Measurements from ENCODE around the gene NID1.
A peak's percentile ranks its signal among the peaks of the same experiment; 100 is the strongest.

The NID1 gene

GRCh38 chr1:236064674-236065508 is at the start of gene NID1:
Gene NID1, minus strand, starts transcription at chr1:236065090. Its CDS starts 11 bp downstream, at chr1:236065079.
- DNase-seq (ENCODE audit: extremely low spot score): peak; percentile 56
- TF ChIP-seq, protein P1, sequence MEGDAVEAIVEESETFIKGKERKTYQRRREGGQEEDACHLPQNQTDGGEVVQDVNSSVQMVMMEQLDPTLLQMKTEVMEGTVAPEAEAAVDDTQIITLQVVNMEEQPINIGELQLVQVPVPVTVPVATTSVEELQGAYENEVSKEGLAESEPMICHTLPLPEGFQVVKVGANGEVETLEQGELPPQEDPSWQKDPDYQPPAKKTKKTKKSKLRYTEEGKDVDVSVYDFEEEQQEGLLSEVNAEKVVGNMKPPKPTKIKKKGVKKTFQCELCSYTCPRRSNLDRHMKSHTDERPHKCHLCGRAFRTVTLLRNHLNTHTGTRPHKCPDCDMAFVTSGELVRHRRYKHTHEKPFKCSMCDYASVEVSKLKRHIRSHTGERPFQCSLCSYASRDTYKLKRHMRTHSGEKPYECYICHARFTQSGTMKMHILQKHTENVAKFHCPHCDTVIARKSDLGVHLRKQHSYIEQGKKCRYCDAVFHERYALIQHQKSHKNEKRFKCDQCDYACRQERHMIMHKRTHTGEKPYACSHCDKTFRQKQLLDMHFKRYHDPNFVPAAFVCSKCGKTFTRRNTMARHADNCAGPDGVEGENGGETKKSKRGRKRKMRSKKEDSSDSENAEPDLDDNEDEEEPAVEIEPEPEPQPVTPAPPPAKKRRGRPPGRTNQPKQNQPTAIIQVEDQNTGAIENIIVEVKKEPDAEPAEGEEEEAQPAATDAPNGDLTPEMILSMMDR (IDR thresholded peaks at IDR 0.05; ENCODE audit: control extremely low read depth, extremely low read depth, low read depth, missing control alignments): peak; percentile 36
- CTCF ChIA-PET: interaction anchor here (0.7 to 2.2 kb wide), 5 partner anchors 11 to 66 kb away, joined by 3 to 11 read pairs (median 3); no protein-coding TSS in a partner anchor
- POLR2A ChIA-PET: no interaction called here

GRCh38 chr1:236114076-236114747 is 49.3 kb upstream of the NID1 start:
- no peak for DNase-seq (ENCODE audit: extremely low spot score)
- POLR2A ChIA-PET: interaction anchor here (0.7 kb wide), 1 partner anchor 43 kb away, joined by 3 read pairs; no protein-coding TSS in a partner anchor
- CTCF ChIA-PET: interaction anchor here (1.2 to 1.5 kb wide), 3 partner anchors 9 to 376 kb away, joined by 3 to 7 read pairs (median 3); no protein-coding TSS in a partner anchor
- TF ChIP-seq, protein P1 (IDR thresholded peaks at IDR 0.05; ENCODE audit: control extremely low read depth, extremely low read depth, low read depth, missing control alignments): no peak

GRCh38 chr1:236113324-236114032 is 48.6 kb upstream of the NID1 start:
- ChIA-PET POLR2A (no interaction called here), CTCF (interaction anchor here (1.5 to 4.1 kb wide), 4 partner anchors 8 to 376 kb away, joined by 3 to 34 read pairs (median 6); no protein-coding TSS in a partner anchor)
- DNase-seq (ENCODE audit: extremely low spot score): no peak
- TF ChIP-seq, protein P1 (IDR thresholded peaks at IDR 0.05; ENCODE audit: control extremely low read depth, extremely low read depth, low read depth, missing control alignments): no peak

DNA sequence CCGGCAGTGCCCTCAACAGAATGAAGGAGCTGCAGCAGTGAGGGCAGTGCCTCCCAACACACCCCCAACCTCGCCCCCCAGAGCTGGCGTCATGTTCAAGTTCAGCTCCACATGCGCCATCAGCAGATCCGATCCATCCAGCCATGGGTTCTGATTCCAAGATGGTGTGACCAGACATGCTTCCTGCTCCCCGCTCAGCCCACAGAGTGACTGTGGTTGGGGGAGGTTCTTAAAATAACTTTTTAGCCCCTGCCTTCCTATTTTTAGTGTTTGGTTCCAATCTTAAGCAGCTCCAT is 47.4 kb upstream of the NID1 start:
- ChIA-PET CTCF (interaction anchor here (1.5 to 4.1 kb wide), 2 partner anchors 340 to 377 kb away, joined by 5 to 34 read pairs; no protein-coding TSS in a partner anchor), POLR2A (no interaction called here)
- TF ChIP-seq, protein P1 (IDR thresholded peaks at IDR 0.05; ENCODE audit: control extremely low read depth, extremely low read depth, low read depth, missing control alignments): no peak
- DNase-seq (ENCODE audit: extremely low spot score): no peak

- ChIA-PET CTCF (interaction anchor here (0.7 to 4.1 kb wide), 5 partner anchors 12 to 377 kb away, joined by 3 to 34 read pairs (median 5); no protein-coding TSS in a partner anchor), POLR2A (no interaction called here)
These were observed 46.8 kb upstream of the NID1 start for GRCh38 chr1:236111527-236112331.

More at GRCh38 chr1:236111527-236112331, 46.8 kb upstream of the NID1 start:
- TF ChIP-seq, protein P1 (IDR thresholded peaks at IDR 0.05; ENCODE audit: control extremely low read depth, extremely low read depth, low read depth, missing control alignments): no peak
- no peak for DNase-seq (ENCODE audit: extremely low spot score)

All from GM10248 (cell line).